A549 (cell line): ENCODE results near the gene RASSF8. TPM values are rescaled to one million over a fixed set of nuclear protein-coding genes. Genes with fewer than 3 reads are reported as not detected.

Source experiments
- ATAC-seq, 2 experiments: fragments of 200-7000 bp in 1 of 2; fragments of >200 bp in 1 of 2; cut with Nextera tagmentation in 1 of 2; cut with Tn5 transposase in 1 of 2; 3 replicates each; pipeline versions ENCODE4 v1.8.0 to v1.9.1; 2018 to 2020; ENCODE audit warnings: mild to moderate bottlenecking in 1 of 2, moderate library complexity in 1 of 2
- CTCF ChIA-PET: fragments of 300-600 bp; sonication (Branson Sonifier 250); formaldehyde crosslinking; extraction: SDS; loops from one replicate; lab custom pipeline; 2021; ENCODE audit warnings: antibody characterized with exemption, inconsistent platforms; lab: Yijun Ruan, JAX
- POLR2A ChIA-PET: fragments of 350-600 bp; formaldehyde crosslinking; extraction: SDS; loops from one replicate; lab custom pipeline; 2021; ENCODE audit warnings: antibody characterized with exemption, inconsistent platforms; lab: Yijun Ruan, JAX
- DNase-seq, 2 experiments: peaks; one replicate each; pipeline versions ENCODE4 v3.0.0 to v3.0.0-alpha.2; 2011 to 2016; ENCODE audit warnings: low read depth in 1 of 2, low spot score in 1 of 2
- FAIRE-seq: peaks from 2 replicates; lab custom pipeline; 2011; peaks lifted over from hg19 to GRCh38; lab: Jason Lieb, UNC
- H3K27ac ChIP-seq, 2 experiments: fragments of >200 bp; sonication (Bioruptor Twin); formaldehyde crosslinking; 3 replicates each; pipeline ENCODE4 v1.5.1; 2016 to 2017
- H3K4me1 ChIP-seq: fragments of >200 bp; sonication (Bioruptor Twin); formaldehyde crosslinking; 3 replicates; pipeline ENCODE4 v1.6.1; 2016
- H3K4me2 ChIP-seq: fragments of >200 bp; sonication (Bioruptor Twin); formaldehyde crosslinking; 3 replicates; pipeline ENCODE4 v1.6.1; 2016
- H3K4me3 ChIP-seq: fragments of >200 bp; sonication (Bioruptor Twin); formaldehyde crosslinking; 3 replicates; pipeline ENCODE4 v1.5.1; 2016
- H3K9me3 ChIP-seq: fragments of >200 bp; sonication (Bioruptor Twin); formaldehyde crosslinking; 3 replicates; pipeline ENCODE4 v1.6.1; 2016
- CBX8 ChIP-seq: fragments of 200-600 bp; sonication (generic); IDR thresholded peaks from 2 replicates; pipeline ENCODE4 v1.6.1; 2016
- CEBPB ChIP-seq, 2 experiments: fragments of >200 bp in 1 of 2; sonication (Bioruptor Twin) in 1 of 2; formaldehyde crosslinking in 1 of 2; IDR thresholded peaks; 2 replicates each; pipeline ENCODE4 v1.6.1; 2012 to 2016
- CHD2 ChIP-seq: fragments of 150-350 bp; IDR thresholded peaks from 2 replicates; pipeline ENCODE4 v1.6.1; 2014; ENCODE audit warnings: low read length; ENCODE audit not compliant: partially characterized antibody
- EHF ChIP-seq: fragments of 250-450 bp; sonication (Bioruptor Pico); IDR thresholded peaks from 2 replicates; pipeline ENCODE4 v1.5.0; 2020; ENCODE audit warnings: mild to moderate bottlenecking
- FOXS1 ChIP-seq: fragments of 250-450 bp; sonication (Bioruptor Pico); IDR thresholded peaks from 2 replicates; pipeline ENCODE4 v1.5.0; 2020; ENCODE audit warnings: mild to moderate bottlenecking, moderate library complexity
- GATA3 ChIP-seq: IDR thresholded peaks from 2 replicates; pipeline ENCODE4 v1.6.1; 2012; ENCODE audit warnings: borderline replicate concordance
- HDAC2 ChIP-seq: fragments of 200-600 bp; sonication (generic); IDR thresholded peaks from 2 replicates; pipeline ENCODE4 v1.6.1; 2016
- HEYL ChIP-seq: fragments of 250-450 bp; sonication (Bioruptor Pico); IDR thresholded peaks from 2 replicates; pipeline ENCODE4 v1.8.0; 2021; ENCODE audit warnings: mild to moderate bottlenecking, moderate library complexity
- HOXB13 ChIP-seq: fragments of 250-450 bp; sonication (Bioruptor Pico); IDR thresholded peaks from 2 replicates; pipeline ENCODE4 v1.5.0; 2020; ENCODE audit warnings: low read depth, mild to moderate bottlenecking, moderate library complexity
- KDM1A ChIP-seq: fragments of 200-600 bp; sonication (generic); IDR thresholded peaks from 2 replicates; pipeline ENCODE4 v1.6.1; 2016; ENCODE audit warnings: low read depth, mild to moderate bottlenecking
- KDM5A ChIP-seq: fragments of 200-600 bp; sonication (generic); IDR thresholded peaks from 2 replicates; pipeline ENCODE4 v1.6.1; 2016; ENCODE audit warnings: antibody characterized with exemption, mild to moderate bottlenecking
- MAFK ChIP-seq: fragments of 450-650 bp; IDR thresholded peaks from 2 replicates; pipeline ENCODE4 v1.6.1; 2014; ENCODE audit not compliant: partially characterized antibody
- MAZ ChIP-seq: fragments of 150-350 bp; IDR thresholded peaks from 2 replicates; pipeline ENCODE4 v1.6.1; 2014; ENCODE audit warnings: antibody characterized with exemption, low read depth, low read length, borderline replicate concordance
- MYC ChIP-seq: IDR thresholded peaks from 2 replicates; pipeline ENCODE4 v1.6.1; 2012; ENCODE audit warnings: mild to moderate bottlenecking, inconsistent platforms, low read length, improper control_type of control experiment, borderline replicate concordance
- NPAS2 ChIP-seq: fragments of 250-450 bp; sonication (Bioruptor Pico); IDR thresholded peaks from 2 replicates; pipeline ENCODE4 v1.8.0; 2022; ENCODE audit warnings: mild to moderate bottlenecking, moderate library complexity, borderline replicate concordance
- NR3C1 ChIP-seq: fragments of >200 bp; sonication (Bioruptor Twin); formaldehyde crosslinking; IDR thresholded peaks from 3 replicates; pipeline ENCODE4 v1.6.1; 2017
- POLR2A ChIP-seq: IDR thresholded peaks from 2 replicates; pipeline ENCODE4 v1.6.1; 2012; ENCODE audit warnings: mild to moderate bottlenecking, low read length
- RAD21 ChIP-seq, 2 experiments: fragments of >200 bp in 1 of 2; sonication (Bioruptor Twin) in 1 of 2; formaldehyde crosslinking in 1 of 2; IDR thresholded peaks in 1 of 2; conservative IDR thresholded peaks in 1 of 2; 2 replicates in 1 of 2; 3 replicates in 1 of 2; pipeline ENCODE4 v1.6.1; 2012 to 2018; ENCODE audit warnings: inconsistent platforms in 1 of 2
- RCOR1 ChIP-seq: fragments of 150-350 bp; IDR thresholded peaks from 2 replicates; pipeline ENCODE4 v1.6.1; 2014; ENCODE audit warnings: antibody characterized with exemption, low read length, low read depth
- RFX5 ChIP-seq: fragments of 450-650 bp; IDR thresholded peaks from 2 replicates; pipeline ENCODE4 v1.7.1; 2014; ENCODE audit warnings: antibody characterized with exemption, mild to moderate bottlenecking, moderate library complexity
- TFCP2L1 ChIP-seq: fragments of 250-450 bp; sonication (Bioruptor Pico); IDR thresholded peaks from 2 replicates; pipeline ENCODE4 v1.5.0; 2021; ENCODE audit warnings: mild to moderate bottlenecking
- ZC3H11A ChIP-seq: fragments of 450-650 bp; IDR thresholded peaks from 2 replicates; pipeline ENCODE4 v1.6.1; 2014; ENCODE audit warnings: antibody characterized with exemption, mild to moderate bottlenecking
- ZFP36 ChIP-seq: fragments of 450-650 bp; IDR thresholded peaks from 2 replicates; pipeline ENCODE4 v1.6.1; 2014; ENCODE audit warnings: borderline replicate concordance; ENCODE audit not compliant: partially characterized antibody
- ZSCAN20 ChIP-seq: fragments of 250-450 bp; sonication (Bioruptor Pico); IDR thresholded peaks from 2 replicates; pipeline ENCODE4 v1.8.0; 2022; ENCODE audit warnings: mild to moderate bottlenecking, moderate library complexity
- WGBS: methylation state at CpG from one replicate; pipeline ENCODE4 v1.1.6; 2017; ENCODE audit errors: missing lambda C conversion rate; 5-methylcytosine and 5-hydroxymethylcytosine counted together
- polyA plus RNA-seq, 4 experiments: library from polyadenylated mRNA; depleted of rRNA in 3 of 4; stranded (reverse); fragments of >200 nt; fragmentation: RNase III in 1 of 4; extraction: RNeasy Plus Mini Kit Qiagen cat#74134 plus additional on column Dnase treatment in 1 of 4; gene quantifications; 2 replicates in 3 of 4; 3 replicates in 1 of 4; pipeline ENCODE4 v1.2.3, GENCODE V29; 2011 to 2017
- TF ChIP-seq, protein P1 (sequence below): fragments of 250-450 bp; sonication (Bioruptor Pico); IDR thresholded peaks from 2 replicates; pipeline ENCODE4 v1.5.0; 2021; ENCODE audit warnings: mild to moderate bottlenecking, moderate library complexity, borderline replicate concordance
- TF ChIP-seq, protein P2 (sequence below): fragments of >200 bp; sonication (Bioruptor Twin); formaldehyde crosslinking; IDR thresholded peaks from 3 replicates; pipeline ENCODE4 v1.6.1; 2016
- TF ChIP-seq, protein P3 (sequence below): fragments of >200 bp; sonication (Bioruptor Twin); formaldehyde crosslinking; IDR thresholded peaks from 3 replicates; pipeline ENCODE4 v1.5.1; 2016

The RASSF8 gene
- polyA plus RNA-seq, 2 of the 4 experiments (the other 2 are of a cell fraction): 5.7 to 8.7 TPM

- TF ChIP-seq, protein P1, sequence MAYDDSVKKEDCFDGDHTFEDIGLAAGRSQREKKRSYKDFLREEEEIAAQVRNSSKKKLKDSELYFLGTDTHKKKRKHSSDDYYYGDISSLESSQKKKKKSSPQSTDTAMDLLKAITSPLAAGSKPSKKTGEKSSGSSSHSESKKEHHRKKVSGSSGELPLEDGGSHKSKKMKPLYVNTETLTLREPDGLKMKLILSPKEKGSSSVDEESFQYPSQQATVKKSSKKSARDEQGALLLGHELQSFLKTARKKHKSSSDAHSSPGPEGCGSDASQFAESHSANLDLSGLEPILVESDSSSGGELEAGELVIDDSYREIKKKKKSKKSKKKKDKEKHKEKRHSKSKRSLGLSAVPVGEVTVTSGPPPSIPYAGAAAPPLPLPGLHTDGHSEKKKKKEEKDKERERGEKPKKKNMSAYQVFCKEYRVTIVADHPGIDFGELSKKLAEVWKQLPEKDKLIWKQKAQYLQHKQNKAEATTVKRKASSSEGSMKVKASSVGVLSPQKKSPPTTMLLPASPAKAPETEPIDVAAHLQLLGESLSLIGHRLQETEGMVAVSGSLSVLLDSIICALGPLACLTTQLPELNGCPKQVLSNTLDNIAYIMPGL (CRISPR knock-in tag): no peak
- TF ChIP-seq KDM1A: no peak
- TF ChIP-seq, protein P2, sequence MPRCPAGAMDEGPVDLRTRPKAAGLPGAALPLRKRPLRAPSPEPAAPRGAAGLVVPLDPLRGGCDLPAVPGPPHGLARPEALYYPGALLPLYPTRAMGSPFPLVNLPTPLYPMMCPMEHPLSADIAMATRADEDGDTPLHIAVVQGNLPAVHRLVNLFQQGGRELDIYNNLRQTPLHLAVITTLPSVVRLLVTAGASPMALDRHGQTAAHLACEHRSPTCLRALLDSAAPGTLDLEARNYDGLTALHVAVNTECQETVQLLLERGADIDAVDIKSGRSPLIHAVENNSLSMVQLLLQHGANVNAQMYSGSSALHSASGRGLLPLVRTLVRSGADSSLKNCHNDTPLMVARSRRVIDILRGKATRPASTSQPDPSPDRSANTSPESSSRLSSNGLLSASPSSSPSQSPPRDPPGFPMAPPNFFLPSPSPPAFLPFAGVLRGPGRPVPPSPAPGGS: no peak
- TF ChIP-seq HOXB13: no peak
- no peak for TF ChIP-seq CEBPB (IDR thresholded peaks at IDR 0.05)
- TF ChIP-seq CHD2: no peak
- TF ChIP-seq EHF: no peak
These were observed 100.3 kb downstream of the RASSF8 start (continued) for GRCh38 chr12:26058818-26059217.

GRCh38 chr12:26062006-26062405, 103.5 kb downstream of the RASSF8 start:
- ATAC-seq: no peak
- no peak overlapping the region for H3K4me2 ChIP-seq
- no peaks in the 10 kb centered on the region for H3K9me3 ChIP-seq
- 88% methylated on average over 3 of the region's 3 CpGs for WGBS
- no peak overlapping the region for H3K27ac ChIP-seq
- FAIRE-seq: no peak
- no peak for DNase-seq
- POLR2A ChIA-PET: no interaction called here
- CTCF ChIA-PET: interaction anchor here (0.6 to 2.0 kb wide), 4 partner anchors 9 to 170 kb away, joined by 3 to 4 read pairs (median 4); no protein-coding TSS in a partner anchor
- H3K4me3 ChIP-seq: no peak overlapping the region
- no peaks in the 10 kb centered on the region for H3K4me1 ChIP-seq
- TF ChIP-seq POLR2A: no peak
- no peak for TF ChIP-seq RCOR1
- no peak for TF ChIP-seq HOXB13
- no peak for TF ChIP-seq HDAC2
- TF ChIP-seq CEBPB (IDR thresholded peaks at IDR 0.05): no peak
- TF ChIP-seq MYC: no peak
- no peak for TF ChIP-seq TFCP2L1 (CRISPR knock-in tag)
- no peak for TF ChIP-seq NR3C1
- TF ChIP-seq RFX5: no peak
- no peak for TF ChIP-seq ZC3H11A
- TF ChIP-seq EHF: no peak
- no peak for TF ChIP-seq KDM5A
- no peak for TF ChIP-seq FOXS1 (CRISPR knock-in tag)
- TF ChIP-seq NPAS2: no peak
- no peak for TF ChIP-seq MAZ
- no peak for TF ChIP-seq ZSCAN20 (CRISPR knock-in tag)
- TF ChIP-seq CBX8: no peak

GRCh38 chr12:26062566-26062965, 104.1 kb downstream of the RASSF8 start:
- no peak overlapping the region for H3K27ac ChIP-seq
- no peak for TF ChIP-seq CEBPB (IDR thresholded peaks at IDR 0.05)
- TF ChIP-seq MAFK: peak; percentile 75
- 43% methylated on average over 4 of the region's 4 CpGs for WGBS
- ChIA-PET POLR2A (no interaction called here), CTCF (interaction anchor here (0.6 to 2.0 kb wide), 4 partner anchors 9 to 171 kb away, joined by 3 to 4 read pairs (median 4); no protein-coding TSS in a partner anchor)
- ATAC-seq (no peak), FAIRE-seq (no peak), DNase-seq (no peak)
- no peak overlapping the region for H3K4me2 ChIP-seq
- H3K9me3 ChIP-seq: no peaks in the 10 kb centered on the region
- no peaks in the 10 kb centered on the region for H3K4me1 ChIP-seq
- H3K4me3 ChIP-seq: no peak overlapping the region

DNA sequence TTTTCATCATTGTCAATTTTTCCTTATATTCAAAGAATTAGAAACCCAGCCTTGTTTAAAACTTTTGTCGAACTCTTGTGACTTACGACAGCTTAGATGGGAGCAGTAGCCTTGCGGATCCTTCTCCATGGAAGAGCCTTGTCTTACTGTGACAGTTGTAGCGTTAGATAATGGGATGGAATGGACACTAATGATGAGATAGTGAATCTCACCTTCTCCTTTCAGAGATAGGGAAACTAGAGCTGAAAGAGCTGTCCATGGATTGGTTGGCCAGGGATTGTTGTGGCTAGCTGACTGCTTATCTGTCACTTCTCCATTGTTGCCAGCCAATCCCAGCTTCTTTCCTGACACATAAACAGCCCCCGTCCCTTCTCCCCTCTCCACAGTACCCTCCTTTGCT, 107.0 kb downstream of the RASSF8 start:
- ATAC-seq (no peak), DNase-seq (no peak), FAIRE-seq (no peak)
- CTCF ChIA-PET: interaction anchor here (0.8 kb wide), 1 partner anchor 32 kb away, joined by 3 read pairs; no protein-coding TSS in a partner anchor
- Histone ChIP-seq H3K27ac (no peak overlapping the region), H3K9me3 (no peaks in the 10 kb centered on the region), H3K4me1 (no peaks in the 10 kb centered on the region), H3K4me3 (no peak overlapping the region), H3K4me2 (no peak overlapping the region)
- 85% methylated on average over 5 of the region's 5 CpGs for WGBS
- POLR2A ChIA-PET: no interaction called here
- TF ChIP-seq KDM1A (no peak), ZFP36 (no peak), GATA3 (no peak), HEYL (CRISPR knock-in tag) (no peak), NPAS2 (no peak), RAD21 (conservative IDR thresholded peaks at IDR 0.05 in 1 of 2, IDR thresholded peaks at IDR 0.05 in 1 of 2) (no peak)
- TF ChIP-seq, protein P3, sequence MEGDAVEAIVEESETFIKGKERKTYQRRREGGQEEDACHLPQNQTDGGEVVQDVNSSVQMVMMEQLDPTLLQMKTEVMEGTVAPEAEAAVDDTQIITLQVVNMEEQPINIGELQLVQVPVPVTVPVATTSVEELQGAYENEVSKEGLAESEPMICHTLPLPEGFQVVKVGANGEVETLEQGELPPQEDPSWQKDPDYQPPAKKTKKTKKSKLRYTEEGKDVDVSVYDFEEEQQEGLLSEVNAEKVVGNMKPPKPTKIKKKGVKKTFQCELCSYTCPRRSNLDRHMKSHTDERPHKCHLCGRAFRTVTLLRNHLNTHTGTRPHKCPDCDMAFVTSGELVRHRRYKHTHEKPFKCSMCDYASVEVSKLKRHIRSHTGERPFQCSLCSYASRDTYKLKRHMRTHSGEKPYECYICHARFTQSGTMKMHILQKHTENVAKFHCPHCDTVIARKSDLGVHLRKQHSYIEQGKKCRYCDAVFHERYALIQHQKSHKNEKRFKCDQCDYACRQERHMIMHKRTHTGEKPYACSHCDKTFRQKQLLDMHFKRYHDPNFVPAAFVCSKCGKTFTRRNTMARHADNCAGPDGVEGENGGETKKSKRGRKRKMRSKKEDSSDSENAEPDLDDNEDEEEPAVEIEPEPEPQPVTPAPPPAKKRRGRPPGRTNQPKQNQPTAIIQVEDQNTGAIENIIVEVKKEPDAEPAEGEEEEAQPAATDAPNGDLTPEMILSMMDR: no peak
